NB4 (cell line): ENCODE measurements around the gene SPHK2.

Experiments used
- CTCF ChIP-seq: IDR thresholded peaks from one replicate; pipeline ENCODE4 v1.5.1; 2012; ENCODE audit warnings: low read depth, low read length
- MAX ChIP-seq: IDR thresholded peaks from 2 replicates; pipeline ENCODE4 v1.6.1; 2011; ENCODE audit warnings: low read depth, low read length

- TF ChIP-seq CTCF = no peak
- no peak for TF ChIP-seq MAX
Measured at GRCh38 chr19:48595171-48595570, 24.1 kb upstream of the SPHK2 start.
